GM12891 (cell line): Measurements from ENCODE around the gene EXOC7.
"Not testable (repeated sequence)": the region's sequence is repeated elsewhere in the genome, so short reads cannot be mapped to it uniquely, and the experiment has no call there.

ENCODE experiments used
- DNase-seq: peaks from one replicate; pipeline ENCODE4 v3.0.0; 2011; ENCODE audit warnings: low spot score; ENCODE audit not compliant: insufficient read length
- FAIRE-seq: peaks from 2 replicates; lab custom pipeline; 2011; peaks lifted over from hg19 to GRCh38; lab: Jason Lieb, UNC
- PAX5 ChIP-seq: IDR thresholded peaks from 2 replicates; pipeline ENCODE4 v1.6.1; 2011; ENCODE audit warnings: low read length, moderate library complexity, mild to moderate bottlenecking; ENCODE audit not compliant: insufficient read depth, severe bottlenecking
- POLR2A ChIP-seq: IDR thresholded peaks from 2 replicates; pipeline ENCODE4 v1.6.1; 2011; ENCODE audit warnings: low read depth, low read length, control low read depth
- POLR2AphosphoS5 ChIP-seq: IDR thresholded peaks from 2 replicates; pipeline ENCODE4 v1.6.1; 2011; ENCODE audit warnings: low read depth, low read length, control low read depth
- POU2F2 ChIP-seq: IDR thresholded peaks from 2 replicates; pipeline ENCODE4 v1.6.1; 2011; ENCODE audit warnings: low read depth, mild to moderate bottlenecking, control low read depth, low read length, moderate library complexity
- SPI1 ChIP-seq: IDR thresholded peaks from 2 replicates; pipeline ENCODE4 v1.6.1; 2011; ENCODE audit warnings: low read depth, low read length, control low read depth
- TAF1 ChIP-seq: IDR thresholded peaks from 2 replicates; pipeline ENCODE4 v1.6.1; 2011; ENCODE audit warnings: low read depth, low read length, control low read depth

The EXOC7 gene

DNA sequence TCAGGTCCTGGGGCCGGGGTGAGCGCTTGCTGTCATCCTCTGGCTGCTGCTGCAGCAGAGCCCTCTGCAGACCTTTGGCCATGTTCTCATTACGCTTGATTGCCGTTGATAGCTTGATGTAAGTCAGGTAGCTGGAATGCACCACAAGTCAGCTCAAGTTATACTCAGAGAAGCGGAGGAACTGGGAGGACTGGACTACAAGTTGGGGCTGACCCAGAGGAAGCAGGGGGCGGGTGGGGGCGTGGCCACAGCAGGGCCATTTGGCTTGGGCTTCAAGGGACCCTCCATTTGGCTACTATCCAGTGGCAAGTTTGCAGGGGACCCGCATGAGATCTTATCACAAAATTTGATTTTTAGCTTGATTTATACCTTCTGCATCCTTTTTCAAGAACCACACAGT is 57.5 kb downstream of the EXOC7 start:
- no peak for TF ChIP-seq SPI1
- TF ChIP-seq POLR2A = no peak
- FAIRE-seq = no peak
- DNase-seq = no peak

DNA sequence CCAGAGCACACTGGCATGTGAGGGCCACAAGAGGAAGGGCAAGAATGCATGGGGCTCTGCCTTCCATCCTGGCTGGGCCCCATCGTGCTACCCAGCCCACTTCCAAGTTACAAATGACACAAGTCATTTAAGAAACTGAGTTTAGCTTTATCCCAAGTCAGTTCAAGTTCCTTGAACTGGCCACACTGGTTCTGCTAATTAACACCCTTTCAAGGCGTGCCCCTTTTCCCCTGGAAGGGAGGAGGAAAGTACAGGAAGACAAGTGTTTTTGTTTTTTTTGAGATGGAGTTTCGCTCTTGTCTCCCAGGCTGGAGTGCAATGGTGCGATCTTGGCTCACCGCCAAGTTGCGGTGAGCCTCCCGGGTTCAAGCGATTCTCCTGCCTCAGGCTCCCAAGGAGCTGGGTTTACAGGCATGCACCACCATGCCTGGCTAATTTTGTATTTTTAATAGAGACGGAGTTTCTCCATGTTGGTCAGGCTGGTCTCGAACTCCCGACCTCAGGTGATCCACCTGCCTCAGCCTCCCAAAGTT is 59.0 kb downstream of the EXOC7 start:
- DNase-seq, FAIRE-seq: not testable (repeated sequence)

DNA sequence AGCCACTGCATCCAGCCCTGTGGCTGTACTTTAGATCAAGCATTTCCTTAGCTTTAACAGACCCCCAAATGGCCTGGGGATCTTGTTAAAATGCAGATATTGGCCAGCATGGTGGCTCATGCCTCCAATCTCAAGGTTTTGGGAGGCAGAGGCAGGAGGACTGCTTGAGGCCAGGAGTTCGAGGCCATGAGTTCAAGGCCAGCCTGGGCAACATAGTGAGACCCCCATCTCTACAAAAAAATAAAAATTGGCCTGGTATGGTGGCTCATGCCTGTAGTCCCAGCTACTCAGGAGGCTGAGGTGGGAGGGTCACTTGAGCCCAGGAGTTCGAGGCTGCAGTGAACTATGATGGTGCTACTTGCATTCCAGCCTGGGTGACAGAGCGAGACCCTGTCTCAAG is 60.7 kb downstream of the EXOC7 start:
- not testable (repeated sequence) for DNase-seq, FAIRE-seq

DNA sequence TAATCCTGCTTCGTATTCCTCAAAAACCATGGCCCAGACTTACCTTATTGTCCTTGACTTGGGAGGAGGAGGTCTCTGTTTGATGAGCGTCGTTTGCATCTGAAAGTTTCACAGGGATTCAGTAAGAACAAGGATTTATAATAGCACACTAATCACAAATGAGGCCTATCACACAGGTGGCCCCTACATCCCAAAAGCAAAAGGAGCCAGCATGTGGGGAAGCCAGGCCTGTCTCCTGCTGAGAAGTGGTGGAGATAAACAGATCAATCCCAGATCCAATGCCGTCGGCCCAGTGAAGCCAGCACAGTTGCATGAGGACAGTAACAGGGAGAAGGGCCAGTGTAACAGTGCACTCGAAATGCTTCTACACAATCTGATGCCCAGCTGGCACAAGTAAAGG is 63.2 kb downstream of the EXOC7 start:
- FAIRE-seq (no peak), DNase-seq (no peak)
- no peak for TF ChIP-seq POLR2AphosphoS5
- TF ChIP-seq TAF1 = no peak
- TF ChIP-seq POLR2A = no peak
- TF ChIP-seq PAX5 = no peak
- no peak for TF ChIP-seq POU2F2
- no peak for TF ChIP-seq SPI1

DNA sequence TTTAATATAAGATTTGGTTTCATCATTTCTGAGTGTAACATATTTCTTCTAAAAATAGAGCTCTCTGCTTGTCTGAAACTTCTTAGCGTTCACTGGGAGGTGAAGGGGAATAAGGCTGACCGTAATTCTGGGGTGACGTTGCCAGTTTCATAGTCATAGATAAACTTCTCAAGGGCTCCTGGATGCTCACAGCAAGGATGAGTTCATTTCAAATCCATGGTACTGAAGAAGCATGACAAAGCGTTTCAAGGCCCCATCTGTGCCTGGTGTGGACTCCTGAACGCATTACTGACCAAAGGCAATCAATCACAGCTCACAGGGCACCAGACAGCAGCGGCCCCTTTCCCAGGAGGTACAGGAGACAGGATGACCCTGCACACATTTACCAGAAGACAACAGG is 64.5 kb downstream of the EXOC7 start:
- TF ChIP-seq POLR2AphosphoS5 = no peak
- TF ChIP-seq TAF1 = no peak
- TF ChIP-seq POU2F2 = no peak
- TF ChIP-seq PAX5 = no peak
- no peak for TF ChIP-seq POLR2A
- no peak for TF ChIP-seq SPI1
- no peak for DNase-seq
- FAIRE-seq = no peak

DNA sequence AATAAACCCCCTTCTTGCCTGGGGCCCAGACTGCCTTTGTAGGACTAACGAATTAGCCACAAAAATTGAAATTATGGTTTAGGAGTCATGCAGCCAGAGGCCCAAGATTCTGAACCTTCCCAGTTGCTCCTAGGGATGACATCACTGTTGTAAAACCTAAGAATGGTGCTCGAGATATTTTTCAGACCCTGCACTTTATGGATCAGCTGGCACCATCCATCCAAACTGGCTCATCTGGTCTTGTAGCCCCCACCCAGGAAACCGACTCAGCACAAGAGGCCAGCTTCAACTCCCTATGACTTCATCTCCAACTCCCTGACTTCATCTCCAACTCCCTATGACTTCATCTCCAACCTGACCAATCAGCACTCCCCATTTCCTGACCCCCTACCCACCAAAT is 65.5 kb downstream of the EXOC7 start:
- FAIRE-seq (no peak), DNase-seq (no peak)
- TF ChIP-seq SPI1 (no peak), POLR2AphosphoS5 (no peak), POLR2A (no peak), PAX5 (no peak), TAF1 (no peak), POU2F2 (no peak)

DNA sequence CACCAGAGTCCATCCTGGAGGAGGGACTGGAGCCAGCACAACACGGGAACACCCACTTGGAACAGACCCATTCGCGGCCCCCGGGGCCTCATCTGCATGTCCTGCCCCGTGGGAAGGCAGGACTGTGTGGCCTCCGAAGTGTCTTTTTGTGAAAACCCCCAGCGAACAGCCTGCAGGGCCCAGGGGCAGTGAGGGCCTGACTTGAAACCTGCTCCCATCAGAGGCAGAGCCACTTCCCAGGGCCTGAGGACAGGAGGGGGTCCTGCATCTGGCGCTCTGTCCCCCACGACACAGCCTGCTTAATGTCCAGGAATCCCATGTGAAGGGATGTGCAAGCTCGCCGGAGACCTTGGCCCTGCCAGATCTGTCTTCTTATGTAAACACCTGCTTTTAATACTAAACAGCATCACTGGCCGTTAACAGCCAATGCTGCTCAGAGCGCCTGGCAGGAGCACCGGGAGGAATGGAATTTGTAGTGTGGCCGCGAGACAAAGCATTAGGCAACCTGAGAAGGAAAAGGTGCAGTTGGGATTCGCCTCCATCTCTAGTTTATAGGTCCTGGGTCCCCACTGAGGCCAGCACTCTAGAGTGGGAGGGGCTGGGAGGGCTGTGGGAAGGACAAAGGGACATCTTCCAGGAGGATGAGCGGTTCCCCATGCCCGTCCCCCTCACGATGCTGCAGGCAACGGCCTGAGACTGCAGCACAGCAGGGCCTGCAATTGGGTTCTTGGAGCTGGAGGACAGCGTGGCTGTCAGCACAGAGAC is 66.9 kb downstream of the EXOC7 start:
- TF ChIP-seq POLR2AphosphoS5 (no peak), POU2F2 (no peak), SPI1 (no peak), TAF1 (no peak), POLR2A (no peak), PAX5 (no peak)
- no peak for FAIRE-seq
- no peak for DNase-seq

DNA sequence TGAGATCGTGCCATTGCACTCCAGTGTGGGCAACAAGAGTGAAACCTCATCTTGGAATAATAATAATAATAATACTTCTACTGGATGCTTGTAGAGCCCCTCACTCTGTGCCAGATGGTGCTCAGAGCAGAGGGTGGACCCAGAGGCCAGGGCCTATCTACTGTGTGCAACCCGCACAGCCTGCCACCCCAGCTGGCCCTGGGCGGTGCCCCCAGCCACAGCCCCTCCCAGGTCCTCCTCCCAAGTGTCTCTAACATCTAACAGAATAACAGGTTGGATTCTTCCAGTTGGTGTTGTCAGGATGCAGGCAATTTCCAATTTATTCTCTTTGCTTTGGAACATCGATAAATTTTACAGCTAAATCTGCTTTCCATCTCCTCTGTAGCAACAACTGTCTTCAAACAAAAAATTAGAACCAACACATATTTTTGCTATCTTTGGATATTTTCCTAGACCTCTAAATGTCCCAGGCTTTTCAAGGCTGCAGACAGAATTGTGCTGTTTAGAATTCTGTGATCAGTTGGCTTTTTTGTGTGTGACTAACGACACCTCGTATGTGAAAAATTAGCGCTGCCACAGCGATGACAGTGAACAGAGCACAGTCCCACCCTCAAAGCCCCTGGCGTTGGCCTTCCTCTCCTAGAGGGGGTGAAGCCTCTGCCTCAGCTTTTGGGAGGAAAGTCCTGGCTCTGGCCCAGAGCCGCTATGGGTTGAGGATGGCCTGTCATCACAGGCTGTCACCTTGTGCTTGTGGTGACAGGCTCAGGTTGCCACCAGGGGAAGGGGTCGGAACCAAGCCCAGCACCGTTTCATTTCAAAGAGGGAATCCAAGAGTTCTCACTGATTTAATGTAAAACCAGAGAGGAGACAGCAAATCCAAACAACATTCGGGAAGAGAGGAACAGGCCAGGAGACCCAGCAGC is 68.9 kb downstream of the EXOC7 start:
- TF ChIP-seq SPI1 = no peak
- TF ChIP-seq POLR2A = no peak
- no peak for TF ChIP-seq POU2F2
- TF ChIP-seq PAX5 = no peak
- TF ChIP-seq POLR2AphosphoS5 = no peak
- DNase-seq = no peak
- no peak for FAIRE-seq

DNA sequence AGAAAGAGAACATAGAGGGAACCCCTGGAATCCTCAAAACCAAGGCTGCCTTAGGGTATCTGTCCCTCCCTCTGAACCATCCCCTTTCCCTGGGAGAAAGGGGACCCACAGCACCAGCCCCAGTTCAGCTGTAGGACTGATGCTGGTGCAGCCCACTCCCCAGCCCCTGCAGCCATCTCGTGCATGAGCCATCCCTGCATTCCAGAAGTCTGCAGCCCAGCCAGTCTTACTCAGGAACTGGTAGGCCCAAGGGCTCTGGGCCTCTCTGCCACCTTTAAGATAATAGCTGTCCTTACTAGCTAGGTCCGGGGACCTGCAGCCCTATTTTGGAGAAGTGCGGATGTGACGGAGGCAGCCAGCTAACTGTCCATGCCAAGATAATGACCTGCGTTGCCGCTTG is 70.4 kb downstream of the EXOC7 start:
- TF ChIP-seq POLR2A = no peak
- no peak for TF ChIP-seq POU2F2
- no peak for FAIRE-seq
- no peak for DNase-seq

DNA sequence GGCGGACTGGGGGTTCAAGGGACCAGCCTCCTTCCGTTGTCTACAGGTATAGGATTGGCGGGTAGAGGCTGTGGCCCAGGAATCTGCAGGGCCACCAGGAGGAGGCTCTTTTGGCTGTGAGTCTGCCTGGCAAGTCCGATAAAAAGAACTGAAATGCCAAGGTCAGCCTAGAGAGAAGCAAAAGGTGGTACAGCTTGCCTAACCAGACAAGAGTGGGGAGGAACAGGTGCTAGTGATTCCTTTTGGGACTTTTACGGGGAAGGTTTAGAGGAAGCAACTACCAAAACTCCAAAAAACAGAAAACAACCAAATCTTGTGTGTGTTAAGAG is 70.8 kb downstream of the EXOC7 start:
- TF ChIP-seq POU2F2 (no peak), POLR2A (no peak), POLR2AphosphoS5 (no peak)
- FAIRE-seq = no peak

More for the DNA sequence above, 70.8 kb downstream of the EXOC7 start:
- no peak for DNase-seq
